M059J (cell line): ENCODE data around the gene ELF3. TPM values are rescaled to one million over a fixed set of nuclear protein-coding genes. Genes with fewer than 3 reads are reported as not detected.
A peak's percentile ranks its signal among the peaks of the same experiment; 100 is the strongest.
"Not testable (repeated sequence)": the region's sequence is repeated elsewhere in the genome, so short reads cannot be mapped to it uniquely, and the experiment has no call there.

Experiments
- DNase-seq: peaks from one replicate; pipeline ENCODE4 v3.0.0-alpha.2; 2012; ENCODE audit warnings: low read depth
- total RNA-seq: library from RNA; depleted of rRNA; stranded (reverse); fragments of >200 nt; shearing (Covaris generic); gene quantifications from 2 replicates; pipeline ENCODE4 v1.2.3, GENCODE V29; 2014; rRNA removed

ELF3 gene
- 0.15 and 2.3 TPM in 2 replicates for total RNA-seq

DNA sequence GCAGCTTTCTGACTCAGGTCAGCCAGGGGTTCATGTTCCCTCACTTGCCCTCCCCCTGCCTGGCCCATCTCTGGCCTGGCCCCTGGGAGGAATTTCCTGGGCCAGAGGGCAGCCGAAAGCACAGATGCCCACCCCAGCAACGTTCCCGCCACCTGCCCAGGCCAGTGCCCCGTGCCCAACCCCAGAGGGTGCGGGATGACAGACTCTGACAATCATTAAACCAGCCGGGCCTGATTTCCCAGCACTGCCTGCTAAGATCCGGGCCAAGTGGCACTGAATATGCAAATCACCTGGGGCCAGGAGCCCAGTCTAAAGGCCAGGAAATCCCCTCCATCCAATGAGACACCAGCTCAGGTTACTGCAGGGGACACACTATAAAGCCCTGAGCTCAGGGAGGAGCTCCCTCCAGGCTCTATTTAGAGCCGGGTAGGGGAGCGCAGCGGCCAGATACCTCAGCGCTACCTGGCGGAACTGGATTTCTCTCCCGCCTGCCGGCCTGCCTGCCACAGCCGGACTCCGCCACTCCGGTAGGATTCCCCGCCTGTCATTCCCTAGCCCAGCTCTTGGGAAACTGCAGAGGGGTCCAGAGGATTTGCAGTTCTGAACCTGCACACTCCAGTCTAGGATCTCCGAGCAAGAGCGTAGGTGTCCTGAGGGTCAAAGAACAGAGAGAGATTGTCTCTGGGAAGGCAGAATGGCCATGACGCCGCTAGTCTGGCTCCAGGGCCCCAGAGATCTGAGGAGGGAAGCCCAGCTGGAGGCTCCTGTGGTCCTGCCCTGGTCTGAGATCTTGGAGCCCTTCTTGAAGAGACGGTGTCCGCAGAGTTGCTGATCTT, at the start of gene ELF3:
ELF3 (plus strand) TSS at position 408 of the 836 bp plus-strand sequence. CDS start 550 bp downstream, outside the sequence.
- peak; percentile 55 for DNase-seq

DNA sequence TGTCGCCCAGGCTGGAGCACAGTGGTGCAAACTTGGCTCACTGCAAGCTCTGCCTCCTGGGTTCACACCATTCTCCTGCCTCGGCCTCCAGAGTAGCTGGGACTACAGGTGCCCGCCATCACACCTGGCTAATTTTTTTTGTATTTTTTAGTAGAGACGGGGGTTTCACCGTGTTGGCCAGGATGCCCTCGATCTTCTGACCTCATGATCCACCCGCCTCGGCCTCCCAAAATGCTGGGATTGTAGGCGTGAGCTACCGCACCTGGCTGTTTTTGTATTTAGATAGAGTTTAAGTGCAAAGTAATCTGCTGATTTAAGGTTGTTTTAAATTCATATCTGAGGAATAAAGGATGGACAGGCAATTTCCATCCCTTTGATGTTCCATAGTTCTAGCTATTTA, 48.0 kb upstream of the ELF3 start:
- DNase-seq, result not testable (repeated sequence)

DNA sequence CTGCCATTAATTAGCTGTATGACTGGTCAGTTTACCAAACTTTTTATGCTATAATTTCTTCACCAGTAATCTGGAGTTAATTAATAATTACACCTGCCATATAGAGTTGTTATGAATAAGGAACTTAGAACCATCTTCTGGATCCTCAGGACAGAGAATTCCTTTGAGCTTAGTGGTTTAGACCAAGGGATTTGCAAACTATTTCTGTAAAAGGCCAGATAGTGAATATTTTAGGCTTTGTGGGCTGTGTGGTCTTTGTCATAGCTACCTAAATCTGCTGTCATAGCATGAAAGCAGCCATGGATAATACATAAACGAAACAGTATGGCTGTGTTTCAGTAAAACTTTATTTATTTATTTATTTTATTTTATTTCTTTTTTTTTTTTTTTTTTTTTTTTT, 46.1 kb upstream of the ELF3 start:
- DNase-seq, result peak; percentile 33

DNA sequence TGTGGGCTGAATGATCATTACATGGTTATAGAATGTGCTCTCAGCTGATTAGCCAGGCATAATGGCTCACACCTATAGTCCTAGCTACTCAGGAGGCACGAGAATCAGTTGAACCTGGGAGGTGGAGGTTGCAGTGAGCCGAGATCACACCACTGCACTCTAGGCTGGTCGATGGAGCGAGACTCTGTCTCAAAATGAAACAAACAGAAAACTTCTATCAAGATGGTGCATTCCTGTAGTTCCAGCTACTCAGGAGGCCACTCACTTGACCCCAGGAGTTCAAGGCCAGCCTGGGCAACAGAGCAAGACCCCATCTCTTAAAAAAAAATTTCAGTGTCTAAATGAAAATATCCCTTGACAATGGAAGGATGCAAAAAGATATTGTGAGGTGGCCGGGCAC, 44.2 kb upstream of the ELF3 start:
- DNase-seq, result no peak

DNA sequence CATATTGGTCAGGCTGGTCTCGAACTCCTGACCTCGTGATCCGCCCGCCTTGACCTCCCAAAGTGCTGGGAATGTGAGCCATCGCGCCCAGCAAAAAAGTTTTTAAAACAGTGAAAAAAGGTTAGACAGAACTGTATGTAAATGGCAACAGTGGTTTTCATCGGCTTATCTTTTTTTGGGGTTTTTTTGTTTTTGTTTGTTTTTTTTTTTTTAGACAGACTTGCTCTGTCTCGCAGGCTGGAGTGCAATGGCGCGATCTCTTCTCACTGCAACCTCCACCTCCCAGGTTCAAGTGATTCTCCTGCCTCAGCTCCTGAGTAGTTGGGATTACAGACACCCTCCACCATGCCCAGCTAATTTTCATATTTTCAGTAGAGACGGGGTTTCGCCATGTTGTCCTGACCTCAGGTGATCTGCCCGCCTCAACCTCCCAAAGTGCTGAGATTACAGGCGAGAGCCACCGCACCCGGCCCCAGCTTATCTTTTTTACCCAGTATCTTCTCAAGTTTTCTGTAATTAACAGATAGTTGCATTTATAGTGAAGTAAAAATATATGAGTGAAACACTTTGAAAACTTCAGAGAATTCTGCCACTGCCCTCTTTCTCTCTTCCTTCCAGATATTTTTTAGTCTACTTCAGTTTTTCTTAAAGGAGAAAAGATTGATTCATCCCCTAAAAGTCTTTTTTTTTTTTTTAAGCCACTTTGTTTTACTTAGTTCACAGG, 42.0 kb upstream of the ELF3 start:
- DNase-seq, result no peak

DNA sequence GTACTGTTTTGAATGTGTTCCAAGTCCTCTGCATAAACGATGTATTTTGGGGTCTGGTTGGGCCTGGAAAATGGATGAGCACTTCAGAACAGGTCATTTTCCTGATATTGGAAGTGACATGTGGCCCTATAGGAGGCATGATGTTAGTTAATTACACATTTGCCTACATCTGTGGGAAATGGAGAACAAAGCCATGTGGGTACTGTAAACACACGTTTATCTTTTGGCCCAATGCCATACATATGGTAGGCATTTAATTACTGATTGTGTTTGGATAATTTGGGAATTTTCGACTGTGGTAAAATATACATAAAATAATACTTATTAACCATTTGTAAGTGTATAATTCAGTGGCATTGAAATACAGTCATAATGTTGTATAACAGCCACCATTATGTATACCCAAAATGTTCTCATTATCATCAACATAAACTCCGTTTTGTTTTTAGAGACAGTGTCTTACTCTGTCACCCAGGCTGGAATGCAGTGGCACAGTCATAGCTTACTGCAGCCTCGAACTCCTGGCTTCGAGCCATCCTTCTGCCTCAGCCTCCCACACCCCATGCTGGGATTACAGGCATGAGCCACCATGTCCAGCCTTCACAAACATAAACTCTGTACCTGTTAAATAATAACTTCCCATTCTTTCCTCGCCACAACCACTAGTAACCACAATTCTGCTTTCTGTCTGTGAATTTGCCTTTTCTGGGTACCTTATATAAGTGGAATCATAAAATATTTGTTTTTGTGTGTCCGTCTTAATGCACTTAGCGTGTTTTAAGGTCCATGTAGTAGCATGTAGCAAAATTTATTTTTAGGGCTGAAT, 39.8 kb upstream of the ELF3 start:
- peak; percentile 69 for DNase-seq

DNA sequence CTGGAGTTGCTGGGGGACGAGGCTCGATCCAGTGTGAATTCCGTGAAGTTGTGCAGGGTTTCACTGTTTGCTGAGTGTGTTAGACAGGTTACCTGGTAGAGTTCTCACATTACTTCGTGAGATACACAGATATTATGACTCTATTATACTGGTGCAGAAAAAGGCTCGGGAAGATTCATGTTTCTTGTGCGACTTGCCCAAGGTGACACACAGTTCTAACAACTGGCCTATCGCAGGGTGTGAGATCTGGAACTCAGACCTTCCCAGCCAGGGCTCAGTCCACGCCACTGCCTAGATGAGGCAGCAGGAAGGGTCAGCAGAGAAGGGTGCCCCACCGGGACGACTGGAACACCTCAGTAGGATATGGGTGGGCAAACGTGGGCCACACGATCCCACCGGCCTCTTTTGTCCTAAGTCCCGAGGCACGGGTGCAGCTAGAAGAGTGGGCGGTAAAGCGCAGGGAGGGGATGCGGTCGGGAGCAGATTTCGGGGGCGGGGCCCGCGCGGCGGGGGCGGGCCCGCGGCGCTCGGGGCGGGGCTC, 28.2 kb upstream of the ELF3 start:
- no peak for DNase-seq

DNA sequence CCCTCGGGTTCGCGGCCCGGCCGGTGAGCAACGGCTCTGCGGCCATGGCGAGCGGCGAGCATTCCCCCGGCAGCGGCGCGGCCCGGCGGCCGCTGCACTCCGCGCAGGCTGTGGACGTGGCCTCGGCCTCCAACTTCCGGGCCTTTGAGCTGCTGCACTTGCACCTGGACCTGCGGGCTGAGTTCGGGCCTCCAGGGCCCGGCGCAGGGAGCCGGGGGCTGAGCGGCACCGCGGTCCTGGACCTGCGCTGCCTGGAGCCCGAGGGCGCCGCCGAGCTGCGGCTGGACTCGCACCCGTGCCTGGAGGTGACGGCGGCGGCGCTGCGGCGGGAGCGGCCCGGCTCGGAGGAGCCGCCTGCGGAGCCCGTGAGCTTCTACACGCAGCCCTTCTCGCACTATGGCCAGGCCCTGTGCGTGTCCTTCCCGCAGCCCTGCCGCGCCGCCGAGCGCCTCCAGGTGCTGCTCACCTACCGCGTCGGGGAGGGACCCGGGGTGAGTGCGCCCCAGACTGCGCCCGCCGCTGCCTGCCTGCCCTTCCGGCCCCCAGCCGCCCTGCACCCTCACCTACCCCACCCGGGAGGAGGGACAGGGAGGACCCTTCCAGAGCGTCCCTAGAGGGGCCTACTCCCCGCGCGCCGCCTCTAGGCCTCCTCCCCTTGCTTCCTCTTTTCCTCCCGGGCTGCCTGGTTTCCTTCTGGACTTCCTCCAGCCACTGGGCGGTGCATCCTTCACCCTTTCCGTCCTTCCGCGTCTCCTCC, 27.6 kb upstream of the ELF3 start, which contains the start of gene RNPEP:
RNPEP (plus strand) TSS at position 26 of the 757 bp plus-strand sequence; CDS start at position 45, 19 bp downstream.
- DNase-seq, result peak; percentile 89

DNA sequence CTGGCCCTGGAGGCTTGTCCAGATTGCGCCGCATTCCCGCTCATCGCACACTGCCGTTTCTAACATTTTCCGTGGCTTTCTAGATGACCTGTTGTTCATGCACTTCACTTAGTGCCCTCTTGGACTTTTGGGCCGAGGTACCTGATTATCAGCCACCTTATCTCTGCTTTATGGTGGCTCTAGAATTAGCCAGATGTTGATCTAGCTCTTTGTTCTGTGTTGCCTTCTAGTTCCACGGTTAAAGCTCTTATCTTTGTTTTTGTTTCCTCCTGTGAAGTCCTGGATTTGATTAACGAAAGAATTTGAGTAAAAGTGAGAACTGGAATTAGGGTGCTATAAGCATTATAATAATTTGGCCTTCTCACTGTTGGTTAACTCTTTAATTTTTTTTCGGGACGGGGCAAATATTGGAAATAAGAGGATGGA, 27.0 kb upstream of the ELF3 start:
- DNase-seq, result no peak

DNA sequence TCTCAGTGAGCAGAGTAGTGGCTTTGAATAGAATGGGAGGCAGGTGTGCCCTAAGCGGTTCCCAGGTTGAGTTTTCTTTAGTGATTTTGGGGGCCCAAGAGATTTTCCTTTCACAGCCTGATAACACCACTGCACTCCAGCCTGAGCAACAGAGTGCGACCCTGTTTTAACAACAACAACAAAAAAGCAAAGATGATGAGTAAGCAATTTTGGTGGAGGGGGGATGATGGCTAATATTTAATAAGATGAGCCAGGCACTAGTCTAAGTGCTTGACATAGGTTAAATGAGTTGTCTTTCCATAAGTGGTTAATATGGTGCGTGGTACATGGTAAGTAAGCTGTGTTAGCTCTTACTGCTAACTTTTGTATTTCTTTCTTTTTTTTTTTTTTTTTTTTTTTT, 25.9 kb upstream of the ELF3 start:
- DNase-seq, result no peak

DNA sequence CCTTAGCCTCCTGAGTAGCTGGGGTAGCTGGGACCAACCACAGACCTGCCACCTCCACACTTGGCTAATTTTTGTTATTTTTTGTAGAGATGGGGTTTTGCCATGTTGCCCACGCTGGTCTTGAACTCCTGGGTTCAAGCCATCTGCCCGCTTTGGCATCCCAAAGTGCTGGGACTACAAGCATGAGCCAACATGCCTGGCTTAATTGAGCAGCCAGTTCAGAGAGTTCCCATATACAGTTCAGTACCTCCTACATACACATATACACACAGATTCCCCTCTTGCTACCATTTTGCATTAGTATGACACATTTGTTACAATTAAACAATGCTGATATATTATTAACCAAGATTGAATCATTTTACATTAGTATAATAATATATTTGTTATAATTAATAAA, 25.0 kb upstream of the ELF3 start:
- DNase-seq, result no peak

DNA sequence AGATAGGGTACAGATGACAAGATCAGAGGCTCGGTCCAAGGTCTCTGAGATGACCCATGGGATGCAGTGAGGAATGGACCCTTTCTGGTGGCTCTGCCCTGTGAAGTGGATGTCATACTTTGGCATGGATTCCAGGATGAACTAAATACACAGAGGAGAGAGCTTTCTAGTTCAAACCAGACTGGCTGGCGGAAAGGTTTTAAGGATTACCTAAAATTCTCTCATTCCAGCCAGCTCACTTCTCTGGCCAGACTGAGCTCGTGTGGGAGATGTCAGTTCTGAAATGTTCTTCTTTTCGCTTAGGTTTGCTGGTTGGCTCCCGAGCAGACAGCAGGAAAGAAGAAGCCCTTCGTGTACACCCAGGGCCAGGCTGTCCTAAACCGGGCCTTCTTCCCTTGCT, 21.8 kb upstream of the ELF3 start:
- DNase-seq, result no peak

DNA sequence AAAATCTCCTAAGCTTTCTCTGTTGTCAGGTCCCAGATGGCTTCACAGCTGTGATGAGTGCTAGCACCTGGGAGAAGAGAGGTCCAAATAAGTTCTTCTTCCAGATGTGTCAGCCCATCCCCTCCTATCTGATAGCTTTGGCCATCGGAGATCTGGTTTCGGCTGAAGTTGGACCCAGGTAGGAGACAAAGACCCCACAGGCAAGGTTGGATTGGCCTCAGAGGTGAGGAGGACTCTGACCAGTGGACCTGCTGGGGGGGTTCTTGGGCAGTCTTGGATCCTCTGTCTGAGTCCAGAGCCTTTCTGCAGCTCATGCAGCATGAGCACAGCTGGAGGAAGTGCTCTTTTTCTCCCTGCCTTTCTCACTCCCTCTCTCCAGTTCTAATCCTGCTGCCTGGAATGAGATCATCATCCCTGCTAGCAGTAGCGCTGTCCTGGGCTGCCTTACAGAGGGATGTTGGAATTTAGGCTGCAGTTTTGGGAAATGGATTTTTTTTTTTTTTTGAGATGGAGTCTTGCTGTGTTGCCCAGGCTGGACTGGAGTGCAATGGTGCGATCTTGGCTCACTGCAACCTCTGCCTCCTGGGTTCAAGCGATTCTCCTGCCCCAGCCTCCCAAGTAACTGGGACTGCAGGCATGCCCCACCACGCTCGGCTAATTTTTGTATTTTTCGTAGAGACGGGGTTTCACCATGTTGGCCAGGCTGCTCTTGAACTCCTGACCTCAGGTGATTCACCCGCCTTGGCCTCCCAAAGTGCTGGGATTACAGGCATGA, 20.8 kb upstream of the ELF3 start:
- DNase-seq, result no peak

DNA sequence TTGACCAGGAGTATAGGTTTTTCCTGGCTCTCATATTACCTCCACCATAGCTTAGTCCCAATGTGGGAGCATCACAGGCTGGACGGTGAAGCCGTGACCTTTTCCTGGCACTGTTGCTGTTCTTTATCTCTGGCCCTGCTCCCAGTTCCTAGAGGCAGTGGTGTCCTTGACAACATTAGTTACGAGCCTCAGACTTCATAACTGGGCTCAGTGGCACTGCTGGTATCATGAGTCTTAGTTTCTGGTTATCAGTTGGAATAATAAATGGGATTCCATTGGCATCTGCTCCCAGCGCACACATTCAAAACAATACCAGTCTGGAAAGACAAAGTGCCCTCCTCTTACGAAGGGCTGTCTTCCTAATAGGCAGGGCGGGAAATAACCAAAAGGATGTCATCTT, 20.0 kb upstream of the ELF3 start:
- DNase-seq, result no peak

DNA sequence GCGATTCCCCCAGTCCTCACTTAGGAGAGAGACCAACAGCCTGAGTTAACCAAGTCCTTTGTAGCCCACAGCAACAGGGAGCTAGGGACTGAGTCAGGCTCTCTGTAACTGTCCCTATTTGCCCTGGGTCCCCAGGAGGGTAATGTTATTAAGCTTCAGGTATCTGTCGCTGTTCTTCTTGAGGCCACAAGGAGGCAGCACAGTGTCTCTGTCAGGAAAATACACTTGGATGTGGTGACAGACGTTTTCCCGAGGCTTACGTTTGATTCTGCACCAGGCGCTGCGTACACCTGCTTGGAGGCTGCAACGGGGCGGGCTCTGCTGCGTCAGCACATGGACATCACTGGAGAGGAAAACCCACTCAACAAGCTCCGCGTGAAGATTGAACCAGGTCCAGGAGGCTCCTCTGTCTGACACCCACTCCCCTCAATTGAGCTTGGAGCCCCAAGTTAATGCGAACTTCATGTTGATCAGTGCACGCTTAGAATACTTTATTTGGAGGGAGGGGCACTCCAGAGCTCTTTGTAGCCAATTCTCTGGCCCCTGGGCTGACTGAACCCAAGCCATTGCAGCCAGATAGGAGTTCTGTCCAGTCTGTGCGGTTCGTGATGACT, 10.7 kb upstream of the ELF3 start:
- peak; percentile 54 for DNase-seq

DNA sequence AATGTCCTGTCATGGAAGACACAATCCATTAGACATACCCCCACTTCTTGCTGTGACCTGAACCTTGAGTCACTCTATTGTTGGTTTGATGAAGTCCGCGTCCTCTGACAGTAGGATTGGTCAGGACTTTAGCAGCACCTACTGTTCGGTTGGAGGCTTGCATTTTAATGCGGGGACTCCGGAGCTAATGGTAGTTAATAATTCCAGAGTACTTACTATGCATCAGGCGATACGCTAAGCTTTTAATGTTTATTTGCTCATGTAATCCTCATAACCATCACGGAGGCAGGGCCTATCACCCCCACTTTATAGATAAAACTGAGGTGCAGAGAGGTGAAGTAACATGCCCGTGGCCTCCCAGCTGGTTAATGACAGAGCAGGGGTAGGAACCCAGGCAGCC, 7.9 kb upstream of the ELF3 start:
- peak; percentile 24 for DNase-seq

DNA sequence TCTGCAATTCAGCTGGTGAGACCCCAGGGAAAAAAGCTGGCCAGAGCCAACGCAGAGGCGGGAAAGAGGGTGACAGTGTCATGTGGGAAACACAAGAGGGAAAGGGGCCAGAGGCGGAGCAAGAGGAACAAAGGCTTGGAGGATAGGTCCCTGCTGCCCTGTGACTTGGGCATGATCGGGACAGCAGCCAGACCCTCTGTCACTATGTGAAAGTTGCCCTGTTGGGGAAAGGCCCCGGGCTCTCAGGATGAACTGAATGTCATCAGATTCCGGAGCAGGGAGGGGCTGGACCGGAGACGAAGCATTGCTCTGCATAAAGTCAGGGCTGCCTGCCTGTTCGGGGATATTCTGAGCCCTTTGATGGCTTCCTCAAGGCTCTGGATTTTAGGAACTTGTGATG, 5.7 kb upstream of the ELF3 start:
- no peak for DNase-seq

DNA sequence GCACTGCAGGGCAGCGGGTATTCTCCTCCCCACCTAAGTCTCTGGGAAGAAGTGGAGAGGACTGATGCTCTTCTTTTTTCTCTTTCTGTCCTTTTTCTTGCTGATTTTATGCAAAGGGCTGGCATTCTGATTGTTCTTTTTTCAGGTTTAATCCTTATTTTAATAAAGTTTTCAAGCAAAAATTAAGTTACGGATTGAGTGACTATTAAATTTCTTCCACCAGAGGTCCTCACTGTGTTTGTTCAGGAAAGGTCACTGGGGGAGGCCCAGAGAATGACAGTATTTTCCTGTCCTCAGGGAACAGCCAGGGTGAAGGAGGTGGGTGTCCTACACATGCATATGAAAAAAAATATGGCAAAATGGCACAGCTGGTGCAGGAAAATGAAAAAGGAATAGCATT, 4.4 kb upstream of the ELF3 start:
- DNase-seq, result peak; percentile 30

DNA sequence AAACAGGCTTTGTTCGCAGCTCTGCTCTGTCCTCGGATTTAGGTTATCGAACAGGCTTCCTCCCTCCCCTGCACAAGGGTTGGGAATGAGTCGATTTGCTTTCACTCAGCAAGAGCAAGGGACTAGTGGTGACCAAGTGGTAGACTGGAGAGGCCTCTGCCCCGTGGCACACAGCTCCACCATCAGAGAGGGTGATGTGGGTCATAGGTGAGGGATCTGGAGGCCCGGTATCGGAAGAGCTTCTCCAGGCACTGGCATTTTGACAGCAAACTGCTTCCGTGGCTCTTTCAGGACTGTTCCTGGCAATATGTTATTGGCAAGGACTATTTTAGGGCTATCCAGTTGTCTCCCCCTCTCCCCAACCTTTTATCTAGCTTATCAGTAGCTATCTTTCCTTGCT, 3.1 kb upstream of the ELF3 start:
- no peak for DNase-seq
